SK-N-SH treated with all-trans-retinoic acid at 6 μM for 48 hours (cell line): ENCODE results near the gene MAML3.

Experiments
- ATAC-seq: fragments of 200-7000 bp; cut with Tn5 transposase; 3 replicates; pipeline ENCODE4 v1.9.1; 2020; ENCODE audit warnings: mild to moderate bottlenecking, moderate library complexity
- ARNTL ChIP-seq: fragments of 450-650 bp; formaldehyde crosslinking; IDR thresholded peaks from 2 replicates; pipeline ENCODE4 v1.5.0; 2020; ENCODE audit warnings: low read depth, mild to moderate bottlenecking, moderate library complexity, borderline replicate concordance
- BACH2 ChIP-seq: fragments of 250-450 bp; sonication (Bioruptor Pico); IDR thresholded peaks from 2 replicates; pipeline ENCODE4 v1.9.0; 2021; ENCODE audit warnings: mild to moderate bottlenecking, borderline replicate concordance
- CREB5 ChIP-seq: fragments of 250-450 bp; sonication (Bioruptor Pico); IDR thresholded peaks from 2 replicates; pipeline ENCODE4 v1.5.1; 2020; ENCODE audit warnings: low read depth, mild to moderate bottlenecking, moderate library complexity
- CSDC2 ChIP-seq: fragments of 250-450 bp; sonication (Bioruptor Pico); IDR thresholded peaks from 2 replicates; pipeline ENCODE4 v1.5.0; 2020; ENCODE audit warnings: mild to moderate bottlenecking, moderate library complexity
- CSRNP3 ChIP-seq: fragments of 250-450 bp; sonication (Bioruptor Pico); IDR thresholded peaks from 2 replicates; pipeline ENCODE4 v1.5.1; 2021; ENCODE audit warnings: mild to moderate bottlenecking, moderate library complexity
- ESRRG ChIP-seq: fragments of 250-450 bp; sonication (Bioruptor Pico); IDR thresholded peaks from 2 replicates; pipeline ENCODE4 v1.6.1; 2021; ENCODE audit warnings: mild to moderate bottlenecking
- GLIS3 ChIP-seq: fragments of 250-450 bp; sonication (Bioruptor Pico); IDR thresholded peaks from 2 replicates; pipeline ENCODE4 v1.5.0; 2020; ENCODE audit warnings: mild to moderate bottlenecking, moderate library complexity
- ISL1 ChIP-seq: fragments of 250-450 bp; sonication (Bioruptor Pico); IDR thresholded peaks from 2 replicates; pipeline ENCODE4 v2.1.2; 2022; ENCODE audit warnings: mild to moderate bottlenecking, moderate library complexity
- OSR1 ChIP-seq: fragments of 250-450 bp; sonication (Bioruptor Pico); IDR thresholded peaks from 2 replicates; pipeline ENCODE4 v1.8.0; 2022; ENCODE audit warnings: moderate library complexity, mild to moderate bottlenecking, inconsistent platforms
- PATZ1 ChIP-seq: fragments of 250-450 bp; sonication (Bioruptor Pico); IDR thresholded peaks from 2 replicates; pipeline ENCODE4 v1.8.0; 2020; ENCODE audit warnings: mild to moderate bottlenecking, moderate library complexity, borderline replicate concordance
- POU6F1 ChIP-seq: fragments of 250-450 bp; sonication (Bioruptor Pico); IDR thresholded peaks from 2 replicates; pipeline ENCODE4 v1.8.0; 2021; ENCODE audit warnings: low read depth, mild to moderate bottlenecking, moderate library complexity, borderline replicate concordance
- PPARA ChIP-seq: fragments of 250-450 bp; sonication (Bioruptor Pico); IDR thresholded peaks from 2 replicates; pipeline ENCODE4 v1.5.0; 2020; ENCODE audit warnings: mild to moderate bottlenecking, borderline replicate concordance
- RARB ChIP-seq: fragments of 250-450 bp; sonication (Bioruptor Pico); IDR thresholded peaks from 2 replicates; pipeline ENCODE4 v1.8.0; 2021; ENCODE audit warnings: mild to moderate bottlenecking, moderate library complexity
- SNAI2 ChIP-seq: fragments of 250-450 bp; sonication (Bioruptor Pico); IDR thresholded peaks from 2 replicates; pipeline ENCODE4 v1.5.0; 2020; ENCODE audit warnings: mild to moderate bottlenecking, moderate library complexity
- TCF4 ChIP-seq: fragments of 250-450 bp; sonication (Bioruptor Pico); IDR thresholded peaks from 2 replicates; pipeline ENCODE4 v1.8.0; 2021; ENCODE audit warnings: mild to moderate bottlenecking, moderate library complexity, borderline replicate concordance
- TSHZ2 ChIP-seq: fragments of 250-450 bp; sonication (Bioruptor Pico); IDR thresholded peaks from 2 replicates; pipeline ENCODE4 v1.5.0; 2020; ENCODE audit warnings: mild to moderate bottlenecking, moderate library complexity
- ZC3H10 ChIP-seq: fragments of 250-450 bp; sonication (Bioruptor Pico); IDR thresholded peaks from 2 replicates; pipeline ENCODE4 v1.5.1; 2021; ENCODE audit warnings: mild to moderate bottlenecking, moderate library complexity
- ZFP3 ChIP-seq: fragments of 250-450 bp; sonication (Bioruptor Pico); IDR thresholded peaks from 2 replicates; pipeline ENCODE4 v1.5.0; 2020; ENCODE audit warnings: mild to moderate bottlenecking, moderate library complexity
- ZFP30 ChIP-seq: fragments of 450-650 bp; formaldehyde crosslinking; IDR thresholded peaks from 2 replicates; pipeline ENCODE4 v1.5.0; 2022; ENCODE audit warnings: mild to moderate bottlenecking, moderate library complexity
- ZNF565 ChIP-seq: fragments of 450-650 bp; formaldehyde crosslinking; conservative IDR thresholded peaks from 2 replicates; pipeline ENCODE4 v1.5.0; 2020; ENCODE audit warnings: low read depth, mild to moderate bottlenecking, moderate library complexity
- ZNF70 ChIP-seq: fragments of 450-650 bp; formaldehyde crosslinking; IDR thresholded peaks from 2 replicates; pipeline ENCODE4 v1.5.0; 2020; ENCODE audit warnings: mild to moderate bottlenecking, moderate library complexity
- ZNF8 ChIP-seq: fragments of 450-650 bp; formaldehyde crosslinking; IDR thresholded peaks from 2 replicates; pipeline ENCODE4 v1.5.0; 2020; ENCODE audit warnings: mild to moderate bottlenecking, moderate library complexity

Gene MAML3

GRCh38 chr4:139840773-139841172, 313.2 kb downstream of the MAML3 start (continued):
- TF ChIP-seq PATZ1 (no peak), ISL1 (CRISPR knock-in tag) (no peak), ZC3H10 (CRISPR knock-in tag) (no peak), CREB5 (CRISPR knock-in tag) (no peak), GLIS3 (CRISPR knock-in tag) (no peak), ZNF565 (CRISPR knock-in tag) (no peak), TCF4 (CRISPR knock-in tag) (no peak), CSDC2 (CRISPR knock-in tag) (no peak), ZNF70 (CRISPR knock-in tag) (no peak), ZNF8 (CRISPR knock-in tag) (no peak)

GRCh38 chr4:139839403-139840031, 314.5 kb downstream of the MAML3 start:
- no peak for ATAC-seq

GRCh38 chr4:139838811-139839210, 315.2 kb downstream of the MAML3 start:
- ATAC-seq = no peak
- TF ChIP-seq ZNF8 (CRISPR knock-in tag) (no peak), CSRNP3 (CRISPR knock-in tag) (no peak), SNAI2 (CRISPR knock-in tag) (no peak), ARNTL (no peak), CSDC2 (CRISPR knock-in tag) (no peak), ZNF70 (CRISPR knock-in tag) (no peak), OSR1 (CRISPR knock-in tag) (no peak), GLIS3 (CRISPR knock-in tag) (no peak), CREB5 (CRISPR knock-in tag) (no peak), PATZ1 (no peak)

More at GRCh38 chr4:139839403-139840031, 314.5 kb downstream of the MAML3 start:
- TF ChIP-seq ZFP3 (CRISPR knock-in tag) (no peak), TCF4 (CRISPR knock-in tag) (peak; percentile 46; the same call in 1 of the 2 replicates)

GRCh38 chr4:139834981-139835391, 319.0 kb downstream of the MAML3 start:
- ATAC-seq = no peak
- TF ChIP-seq ZFP3 (CRISPR knock-in tag) (no peak), ARNTL (no peak), ISL1 (CRISPR knock-in tag) (no peak), CSDC2 (CRISPR knock-in tag) (no peak), ZNF565 (CRISPR knock-in tag) (no peak), ZNF8 (CRISPR knock-in tag) (no peak), PPARA (no peak), TSHZ2 (CRISPR knock-in tag) (no peak), RARB (no peak), OSR1 (CRISPR knock-in tag) (no peak), BACH2 (no peak), TCF4 (CRISPR knock-in tag) (no peak), ZFP30 (CRISPR knock-in tag) (no peak), POU6F1 (CRISPR knock-in tag) (no peak), ZC3H10 (CRISPR knock-in tag) (no peak), ESRRG (no peak)
